HCT116 (cell line): ENCODE data around the gene THEMIS.

Experiments
- CTCF ChIP-seq, 3 experiments: fragments of 200-600 bp in 1 of 3; sonication (generic) in 1 of 3; IDR thresholded peaks in 2 of 3; conservative IDR thresholded peaks in 1 of 3; 2 replicates each; pipeline ENCODE4 v1.5.1; 2012 to 2017; ENCODE audit warnings: low read depth in 2 of 3, low read length in 2 of 3, antibody characterized with exemption in 1 of 3, borderline replicate concordance in 1 of 3, control low read depth in 1 of 3, mild to moderate bottlenecking in 1 of 3, mixed read lengths in 1 of 3, mixed run types in 1 of 3, moderate library complexity in 1 of 3; ENCODE audit not compliant: insufficient read depth in 1 of 3
- ELF1 ChIP-seq: IDR thresholded peaks from 2 replicates; pipeline ENCODE4 v1.6.1; 2012; ENCODE audit warnings: low read depth, borderline replicate concordance
- EZH2 ChIP-seq: fragments of 200-600 bp; sonication (generic); IDR thresholded peaks from 2 replicates; pipeline ENCODE4 v1.6.1; 2017; ENCODE audit warnings: antibody characterized with exemption, mixed run types
- POLR2A ChIP-seq: IDR thresholded peaks from 2 replicates; pipeline ENCODE4 v1.7.0; 2011; ENCODE audit warnings: borderline replicate concordance; ENCODE audit not compliant: insufficient read depth, insufficient read length; ENCODE audit errors: extremely low read depth
- POLR2AphosphoS5 ChIP-seq: IDR thresholded peaks from 2 replicates; pipeline ENCODE4 v1.6.1; 2011; ENCODE audit warnings: mild to moderate bottlenecking, low read depth, low read length, moderate library complexity
- RAD21 ChIP-seq: IDR thresholded peaks from 2 replicates; pipeline ENCODE4 v1.6.1; 2012; ENCODE audit warnings: low read depth, mild to moderate bottlenecking
- SIN3A ChIP-seq: IDR thresholded peaks from 2 replicates; pipeline ENCODE4 v1.6.1; 2012; ENCODE audit warnings: low read depth
- SRF ChIP-seq: IDR thresholded peaks from 2 replicates; pipeline ENCODE4 v1.6.1; 2012; ENCODE audit warnings: low read depth
- TCF7L2 ChIP-seq: IDR thresholded peaks from 2 replicates; pipeline ENCODE4 v1.7.0; 2011; ENCODE audit warnings: borderline replicate concordance, inconsistent platforms; ENCODE audit not compliant: insufficient read depth, insufficient read length; ENCODE audit errors: extremely low read depth
- TF ChIP-seq, protein P1 (sequence below): IDR thresholded peaks from 2 replicates; pipeline ENCODE4 v1.6.1; 2012
- TF ChIP-seq, protein P2 (sequence below): IDR thresholded peaks from 2 replicates; pipeline ENCODE4 v1.6.1; 2012; ENCODE audit warnings: low read depth
- TF ChIP-seq, protein P3 (sequence below): IDR thresholded peaks from 2 replicates; pipeline ENCODE4 v1.6.1; 2011; ENCODE audit warnings: mild to moderate bottlenecking, low read length, moderate library complexity; ENCODE audit not compliant: insufficient replicate concordance; ENCODE audit errors: extremely low read depth

DNA sequence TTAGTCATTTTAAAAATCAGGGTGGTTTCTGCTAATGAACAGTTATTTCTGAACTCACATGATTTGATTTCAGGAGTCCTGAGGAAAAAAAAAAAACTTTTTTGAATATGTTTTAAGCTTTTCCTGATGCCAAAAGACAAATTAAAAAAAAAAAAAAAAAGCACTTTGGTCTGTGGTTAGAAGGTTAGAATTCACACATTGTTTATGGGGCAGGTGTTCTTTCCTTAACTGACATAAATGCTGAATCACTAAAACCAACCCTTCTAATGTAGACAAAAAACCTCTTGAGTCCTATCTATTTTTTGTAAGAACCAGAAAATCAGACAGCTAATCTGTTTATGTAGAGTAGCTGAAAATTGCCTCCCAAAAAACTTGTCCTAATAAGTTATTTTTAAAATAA lies 20.4 kb downstream of the THEMIS start:
- no peak for TF ChIP-seq POLR2A
- TF ChIP-seq CTCF (IDR thresholded peaks at IDR 0.05 in 2 of 3, conservative IDR thresholded peaks at IDR 0.05 in 1 of 3; ENCODE audit: borderline replicate concordance in 1 of 3, insufficient read depth in 1 of 3, low read depth in 2 of 3, low read length in 2 of 3) = no peak
- TF ChIP-seq SIN3A = no peak
- TF ChIP-seq, protein P1, sequence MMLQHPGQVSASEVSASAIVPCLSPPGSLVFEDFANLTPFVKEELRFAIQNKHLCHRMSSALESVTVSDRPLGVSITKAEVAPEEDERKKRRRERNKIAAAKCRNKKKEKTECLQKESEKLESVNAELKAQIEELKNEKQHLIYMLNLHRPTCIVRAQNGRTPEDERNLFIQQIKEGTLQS = no peak
- TF ChIP-seq, protein P2, sequence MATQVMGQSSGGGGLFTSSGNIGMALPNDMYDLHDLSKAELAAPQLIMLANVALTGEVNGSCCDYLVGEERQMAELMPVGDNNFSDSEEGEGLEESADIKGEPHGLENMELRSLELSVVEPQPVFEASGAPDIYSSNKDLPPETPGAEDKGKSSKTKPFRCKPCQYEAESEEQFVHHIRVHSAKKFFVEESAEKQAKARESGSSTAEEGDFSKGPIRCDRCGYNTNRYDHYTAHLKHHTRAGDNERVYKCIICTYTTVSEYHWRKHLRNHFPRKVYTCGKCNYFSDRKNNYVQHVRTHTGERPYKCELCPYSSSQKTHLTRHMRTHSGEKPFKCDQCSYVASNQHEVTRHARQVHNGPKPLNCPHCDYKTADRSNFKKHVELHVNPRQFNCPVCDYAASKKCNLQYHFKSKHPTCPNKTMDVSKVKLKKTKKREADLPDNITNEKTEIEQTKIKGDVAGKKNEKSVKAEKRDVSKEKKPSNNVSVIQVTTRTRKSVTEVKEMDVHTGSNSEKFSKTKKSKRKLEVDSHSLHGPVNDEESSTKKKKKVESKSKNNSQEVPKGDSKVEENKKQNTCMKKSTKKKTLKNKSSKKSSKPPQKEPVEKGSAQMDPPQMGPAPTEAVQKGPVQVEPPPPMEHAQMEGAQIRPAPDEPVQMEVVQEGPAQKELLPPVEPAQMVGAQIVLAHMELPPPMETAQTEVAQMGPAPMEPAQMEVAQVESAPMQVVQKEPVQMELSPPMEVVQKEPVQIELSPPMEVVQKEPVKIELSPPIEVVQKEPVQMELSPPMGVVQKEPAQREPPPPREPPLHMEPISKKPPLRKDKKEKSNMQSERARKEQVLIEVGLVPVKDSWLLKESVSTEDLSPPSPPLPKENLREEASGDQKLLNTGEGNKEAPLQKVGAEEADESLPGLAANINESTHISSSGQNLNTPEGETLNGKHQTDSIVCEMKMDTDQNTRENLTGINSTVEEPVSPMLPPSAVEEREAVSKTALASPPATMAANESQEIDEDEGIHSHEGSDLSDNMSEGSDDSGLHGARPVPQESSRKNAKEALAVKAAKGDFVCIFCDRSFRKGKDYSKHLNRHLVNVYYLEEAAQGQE = no peak
- TF ChIP-seq ELF1 = no peak
- no peak for TF ChIP-seq POLR2AphosphoS5
- TF ChIP-seq RAD21 = no peak
- TF ChIP-seq SRF = no peak
- TF ChIP-seq TCF7L2 = no peak
- TF ChIP-seq EZH2 = no peak
- TF ChIP-seq, protein P3, sequence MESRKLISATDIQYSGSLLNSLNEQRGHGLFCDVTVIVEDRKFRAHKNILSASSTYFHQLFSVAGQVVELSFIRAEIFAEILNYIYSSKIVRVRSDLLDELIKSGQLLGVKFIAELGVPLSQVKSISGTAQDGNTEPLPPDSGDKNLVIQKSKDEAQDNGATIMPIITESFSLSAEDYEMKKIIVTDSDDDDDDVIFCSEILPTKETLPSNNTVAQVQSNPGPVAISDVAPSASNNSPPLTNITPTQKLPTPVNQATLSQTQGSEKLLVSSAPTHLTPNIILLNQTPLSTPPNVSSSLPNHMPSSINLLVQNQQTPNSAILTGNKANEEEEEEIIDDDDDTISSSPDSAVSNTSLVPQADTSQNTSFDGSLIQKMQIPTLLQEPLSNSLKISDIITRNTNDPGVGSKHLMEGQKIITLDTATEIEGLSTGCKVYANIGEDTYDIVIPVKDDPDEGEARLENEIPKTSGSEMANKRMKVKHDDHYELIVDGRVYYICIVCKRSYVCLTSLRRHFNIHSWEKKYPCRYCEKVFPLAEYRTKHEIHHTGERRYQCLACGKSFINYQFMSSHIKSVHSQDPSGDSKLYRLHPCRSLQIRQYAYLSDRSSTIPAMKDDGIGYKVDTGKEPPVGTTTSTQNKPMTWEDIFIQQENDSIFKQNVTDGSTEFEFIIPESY = no peak
